Omental fat pad (tissue), 4 donors: ENCODE measurements around the gene MAP2K7. TPM values are rescaled to one million over a fixed set of nuclear protein-coding genes. Genes with fewer than 3 reads are reported as not detected.

ENCODE experiments used
- ATAC-seq: fragments of 150-250 bp; one replicate; pipeline ENCODE4 v1.9.1; 2016; ENCODE audit warnings: mild to moderate bottlenecking, moderate library complexity; ENCODE audit not compliant: low FRiP score
- DNase-seq: peaks from one replicate; pipeline ENCODE4 v3.0.0-alpha.2; 2019; ENCODE audit warnings: low spot score
- total RNA-seq, 4 donors: library from RNA; depleted of rRNA; stranded (reverse); fragments of >200 nt; gene quantifications; one replicate each; pipeline ENCODE4 v1.1.0, GENCODE V29; 2016
- TF ChIP-seq, protein P1 (sequence below), 3 donors: fragments of 450-650 bp; IDR thresholded peaks; one replicate each; pipeline ENCODE4 v1.5.1; 2016 to 2017; ENCODE audit warnings: antibody characterized with exemption in 3 of 3, mild to moderate bottlenecking in 3 of 3, moderate library complexity in 2 of 3

MAP2K7 gene
- total RNA-seq, 4 donors from 2014 or later: 12.9 to 13.7 (median 13.6) TPM

- TF ChIP-seq, protein P1, sequence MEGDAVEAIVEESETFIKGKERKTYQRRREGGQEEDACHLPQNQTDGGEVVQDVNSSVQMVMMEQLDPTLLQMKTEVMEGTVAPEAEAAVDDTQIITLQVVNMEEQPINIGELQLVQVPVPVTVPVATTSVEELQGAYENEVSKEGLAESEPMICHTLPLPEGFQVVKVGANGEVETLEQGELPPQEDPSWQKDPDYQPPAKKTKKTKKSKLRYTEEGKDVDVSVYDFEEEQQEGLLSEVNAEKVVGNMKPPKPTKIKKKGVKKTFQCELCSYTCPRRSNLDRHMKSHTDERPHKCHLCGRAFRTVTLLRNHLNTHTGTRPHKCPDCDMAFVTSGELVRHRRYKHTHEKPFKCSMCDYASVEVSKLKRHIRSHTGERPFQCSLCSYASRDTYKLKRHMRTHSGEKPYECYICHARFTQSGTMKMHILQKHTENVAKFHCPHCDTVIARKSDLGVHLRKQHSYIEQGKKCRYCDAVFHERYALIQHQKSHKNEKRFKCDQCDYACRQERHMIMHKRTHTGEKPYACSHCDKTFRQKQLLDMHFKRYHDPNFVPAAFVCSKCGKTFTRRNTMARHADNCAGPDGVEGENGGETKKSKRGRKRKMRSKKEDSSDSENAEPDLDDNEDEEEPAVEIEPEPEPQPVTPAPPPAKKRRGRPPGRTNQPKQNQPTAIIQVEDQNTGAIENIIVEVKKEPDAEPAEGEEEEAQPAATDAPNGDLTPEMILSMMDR (IDR thresholded peaks at IDR 0.05): no peak
- ATAC-seq: no peak
- DNase-seq: no peak
Observed at GRCh38 chr19:7872306-7873204, 31.1 kb upstream of the MAP2K7 start.

- TF ChIP-seq, protein P1 (IDR thresholded peaks at IDR 0.05): no peak
- DNase-seq (no peak), ATAC-seq (no peak)
Observed at GRCh38 chr19:7873304-7874075, 30.2 kb upstream of the MAP2K7 start.

- peak; percentile 30 for ATAC-seq
Observed at GRCh38 chr19:7874076-7874896, 29.4 kb upstream of the MAP2K7 start, which contains the start of gene PRR36. Gene PRR36, minus strand, starts transcription at chr19:7874390. Its CDS starts 701 bp downstream, at chr19:7873689.

GRCh38 chr19:7874897-7875273 lies 28.8 kb upstream of the MAP2K7 start:
- TF ChIP-seq, protein P1 (IDR thresholded peaks at IDR 0.05): no peak
- ATAC-seq (no peak), DNase-seq (no peak)

More at GRCh38 chr19:7874076-7874896, 29.4 kb upstream of the MAP2K7 start, which contains the start of gene PRR36:
- no peak for DNase-seq
- TF ChIP-seq, protein P1 (IDR thresholded peaks at IDR 0.05): no peak

DNA sequence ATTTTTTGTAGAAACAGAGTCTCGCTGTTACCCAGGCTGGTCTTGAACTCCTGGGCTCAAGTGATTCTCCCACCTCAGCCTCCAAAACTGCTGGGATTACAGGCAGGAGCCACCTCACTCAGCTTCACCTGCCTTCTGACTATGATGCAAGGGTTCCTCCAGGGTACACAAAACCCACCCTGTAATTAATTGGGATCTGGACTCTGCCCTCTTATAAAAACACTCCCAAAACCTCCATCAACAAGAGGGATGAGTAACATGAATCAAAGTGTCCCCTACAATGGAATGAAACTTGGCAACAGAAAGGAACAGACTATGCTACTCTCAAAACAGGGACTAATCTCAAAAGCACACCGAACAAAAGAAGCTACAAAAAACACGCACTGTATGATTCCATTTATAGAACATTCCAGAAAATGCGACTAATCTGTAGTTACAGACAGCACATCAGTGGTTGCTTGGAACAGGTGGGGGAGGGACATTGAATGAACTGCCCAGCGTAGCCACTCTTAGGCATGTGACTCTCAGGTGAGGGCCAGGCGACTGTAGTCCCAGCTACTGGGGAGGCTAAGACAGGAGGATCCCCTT lies 26.3 kb upstream of the MAP2K7 start:
- no peak for ATAC-seq
- DNase-seq: no peak

More for the DNA sequence above, 26.3 kb upstream of the MAP2K7 start:
- TF ChIP-seq, protein P1 (IDR thresholded peaks at IDR 0.05): no peak
